ENCODE data around the gene RHOF.

DNA sequence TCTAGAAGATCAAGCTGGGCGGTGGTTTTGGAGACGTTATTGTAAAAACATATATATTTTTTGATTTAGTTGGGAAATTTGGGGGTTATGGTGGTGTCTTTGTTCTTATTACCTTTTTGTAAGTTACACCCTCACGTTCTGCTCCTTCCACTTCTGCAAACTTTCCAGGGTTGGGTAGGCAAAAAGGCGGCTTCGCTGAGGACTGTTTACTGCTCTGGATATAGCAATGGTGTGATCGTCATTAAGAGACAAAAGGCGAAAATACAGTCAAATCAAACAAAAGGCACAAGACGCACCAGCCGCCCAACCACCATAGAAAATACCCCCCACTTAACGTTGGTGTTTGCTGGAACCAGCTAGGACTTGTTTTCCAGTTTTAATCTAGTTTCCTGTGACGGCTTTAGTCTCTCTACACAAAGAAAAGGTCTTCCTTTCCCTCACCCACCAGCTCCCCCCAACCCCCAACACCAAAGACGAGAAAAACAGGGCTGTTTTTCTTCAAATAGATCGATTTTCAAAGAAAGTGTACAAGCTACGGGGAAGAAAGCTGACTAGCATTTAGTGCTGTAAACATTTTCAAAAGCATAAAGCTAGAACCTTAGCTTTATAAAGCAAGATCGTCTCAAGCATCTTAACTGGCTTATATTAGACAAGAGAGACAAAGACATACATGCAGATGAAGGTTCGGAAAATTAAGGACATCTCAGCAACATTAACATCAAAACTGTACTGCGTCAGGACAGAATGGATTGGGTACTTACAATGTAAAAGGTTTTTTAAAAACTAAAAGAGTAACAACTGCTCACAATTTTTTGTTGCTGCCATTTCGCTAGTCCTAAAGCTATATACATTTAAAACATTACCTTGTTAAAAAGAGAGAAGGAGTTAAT, 8.4 kb upstream of the RHOF start:
- TF ChIP-seq, protein P1, sequence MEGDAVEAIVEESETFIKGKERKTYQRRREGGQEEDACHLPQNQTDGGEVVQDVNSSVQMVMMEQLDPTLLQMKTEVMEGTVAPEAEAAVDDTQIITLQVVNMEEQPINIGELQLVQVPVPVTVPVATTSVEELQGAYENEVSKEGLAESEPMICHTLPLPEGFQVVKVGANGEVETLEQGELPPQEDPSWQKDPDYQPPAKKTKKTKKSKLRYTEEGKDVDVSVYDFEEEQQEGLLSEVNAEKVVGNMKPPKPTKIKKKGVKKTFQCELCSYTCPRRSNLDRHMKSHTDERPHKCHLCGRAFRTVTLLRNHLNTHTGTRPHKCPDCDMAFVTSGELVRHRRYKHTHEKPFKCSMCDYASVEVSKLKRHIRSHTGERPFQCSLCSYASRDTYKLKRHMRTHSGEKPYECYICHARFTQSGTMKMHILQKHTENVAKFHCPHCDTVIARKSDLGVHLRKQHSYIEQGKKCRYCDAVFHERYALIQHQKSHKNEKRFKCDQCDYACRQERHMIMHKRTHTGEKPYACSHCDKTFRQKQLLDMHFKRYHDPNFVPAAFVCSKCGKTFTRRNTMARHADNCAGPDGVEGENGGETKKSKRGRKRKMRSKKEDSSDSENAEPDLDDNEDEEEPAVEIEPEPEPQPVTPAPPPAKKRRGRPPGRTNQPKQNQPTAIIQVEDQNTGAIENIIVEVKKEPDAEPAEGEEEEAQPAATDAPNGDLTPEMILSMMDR (IDR thresholded peaks at IDR 0.05): no peak
- no peak for TF ChIP-seq EZH2 (IDR thresholded peaks at IDR 0.05; ENCODE audit: borderline replicate concordance, insufficient read depth, low read depth, low read length, poor library complexity, severe bottlenecking)
